K562 (cell line): ENCODE measurements around the gene ARIH1.

Experiments
- ATF2 ChIP-seq: sonication (generic); formaldehyde crosslinking; IDR thresholded peaks from 2 replicates; pipeline ENCODE4 v1.8.1; 2022; ENCODE audit warnings: missing genetic modification reagents
- CBFB ChIP-seq: sonication (generic); formaldehyde crosslinking; IDR thresholded peaks from 2 replicates; pipeline ENCODE4 v1.4.0; 2020; ENCODE audit warnings: mild to moderate bottlenecking, missing genetic modification reagents
- CREB1 ChIP-seq, 2 experiments: sonication (generic) in 1 of 2; formaldehyde crosslinking in 1 of 2; IDR thresholded peaks; 2 replicates each; pipeline versions ENCODE4 v1.6.1 to v1.8.0; 2012 to 2022; ENCODE audit warnings: inconsistent platforms in 1 of 2, mild to moderate bottlenecking in 1 of 2, missing genetic modification reagents in 1 of 2, moderate library complexity in 1 of 2
- CTCF ChIP-seq, 3 experiments: IDR thresholded peaks in 2 of 3; conservative IDR thresholded peaks in 1 of 3; 2 replicates each; pipeline ENCODE4 v1.5.1; 2011 to 2012; ENCODE audit warnings: low read length in 3 of 3, mild to moderate bottlenecking in 3 of 3, control low read depth in 2 of 3, improper control_type of control experiment in 1 of 3, inconsistent platforms in 1 of 3, low read depth in 1 of 3, mixed read lengths in 1 of 3, moderate library complexity in 1 of 3; ENCODE audit not compliant: insufficient read depth in 2 of 3
- GTF2E2 ChIP-seq: fragments of 200-800 bp; sonication (Bioruptor generic); IDR thresholded peaks from 2 replicates; pipeline ENCODE4 v1.6.1; 2016; ENCODE audit warnings: missing genetic modification characterization, missing compliant biosample characterization
- NR3C1 ChIP-seq: sonication (generic); formaldehyde crosslinking; IDR thresholded peaks from 2 replicates; pipeline ENCODE4 v1.8.1; 2022; ENCODE audit warnings: missing genetic modification reagents
- POLR2G ChIP-seq: fragments of 200-400 bp; formaldehyde crosslinking; IDR thresholded peaks from 2 replicates; pipeline ENCODE4 v1.6.1; 2017; ENCODE audit warnings: low read depth, mild to moderate bottlenecking, antibody characterized with exemption, low read length, moderate library complexity
- PRPF4 ChIP-seq: fragments of 200-400 bp; formaldehyde crosslinking; IDR thresholded peaks from one replicate; pipeline ENCODE4 v1.6.1; 2017; ENCODE audit warnings: low read length, low read depth, mild to moderate bottlenecking; ENCODE audit not compliant: insufficient read depth, poor library complexity, severe bottlenecking
- REST ChIP-seq, 2 experiments: fragments of 450-650 bp; formaldehyde crosslinking in 1 of 2; IDR thresholded peaks; 2 replicates each; pipeline versions ENCODE4 v1.4.0 to v1.6.1; 2014 to 2020; ENCODE audit warnings: mild to moderate bottlenecking in 2 of 2, borderline replicate concordance in 1 of 2, low read depth in 1 of 2
- SRF ChIP-seq, 2 experiments: fragments of 250-450, 450-650 bp in 1 of 2; sonication (Bioruptor Pico) in 1 of 2; sonication (generic) in 1 of 2; formaldehyde crosslinking; IDR thresholded peaks; 2 replicates each; pipeline versions ENCODE4 v1.5.0 to v1.5.1; 2020 to 2022; ENCODE audit warnings: mild to moderate bottlenecking in 1 of 2, missing genetic modification reagents in 1 of 2
- ZNF707 ChIP-seq: fragments of 250-450 bp; sonication (Bioruptor Pico); conservative IDR thresholded peaks from 2 replicates; pipeline ENCODE4 v1.8.0; 2022; ENCODE audit warnings: inconsistent platforms, mild to moderate bottlenecking, moderate library complexity
- ZZZ3 ChIP-seq: fragments of 450-650 bp; IDR thresholded peaks from 2 replicates; pipeline ENCODE4 v1.6.1; 2016; ENCODE audit warnings: antibody characterized with exemption, mild to moderate bottlenecking, moderate library complexity

- TF ChIP-seq ATF2 (CRISPR knock-in tag) (no peak), GTF2E2 (tag) (no peak), NR3C1 (CRISPR knock-in tag) (no peak), CBFB (CRISPR knock-in tag) (no peak), ZZZ3 (no peak), PRPF4 (no peak), SRF (CRISPR knock-in tag; IDR thresholded peaks at IDR 0.05) (no peak), REST (IDR thresholded peaks at IDR 0.05; ENCODE audit: borderline replicate concordance) (no peak), REST (CRISPR knock-in tag; IDR thresholded peaks at IDR 0.05; ENCODE audit: low read depth) (no peak), POLR2G (no peak), CREB1 (IDR thresholded peaks at IDR 0.05) (no peak), CREB1 (CRISPR knock-in tag; IDR thresholded peaks at IDR 0.05) (no peak), CTCF (IDR thresholded peaks at IDR 0.05 in 2 of 3, conservative IDR thresholded peaks at IDR 0.05 in 1 of 3; ENCODE audit: insufficient read depth in 2 of 3, low read depth in 1 of 3, low read length in 3 of 3) (no peak), ZNF707 (CRISPR knock-in tag) (no peak)
Observed at GRCh38 chr15:72468103-72468502, 6.0 kb upstream of the ARIH1 start.
